GM12878 (cell line): ENCODE data around the gene WDFY3. TPM values are rescaled to one million over a fixed set of nuclear protein-coding genes. Genes with fewer than 3 reads are reported as not detected.

Source experiments
- ATAC-seq: fragments of 200-7000 bp; cut with Tn5 transposase; 3 replicates; pipeline ENCODE4 v1.9.1; 2020; ENCODE audit warnings: mild to moderate bottlenecking, moderate library complexity
- BruUV-seq: library from RNA; stranded (reverse); fragments of 400-500 nt; replicated peaks from 2 replicates; lab custom pipeline; 2021; lab: Mats Ljungman, UMichigan
- CTCF ChIA-PET: fragments of 300-600 bp; sonication (Branson Sonifier 250); formaldehyde crosslinking; extraction: SDS; loops from one replicate; lab custom pipeline; 2021; ENCODE audit warnings: inconsistent platforms; lab: Yijun Ruan, JAX
- POLR2A ChIA-PET: fragments of 350-600 bp; formaldehyde crosslinking; extraction: SDS; loops from one replicate; lab custom pipeline; 2021; ENCODE audit warnings: inconsistent platforms; lab: Charles Lee
- RAD21 ChIA-PET: fragments of 300-600 bp; sonication (Branson Sonifier 250); formaldehyde crosslinking; loops from one replicate; lab custom pipeline; 2023; ENCODE audit warnings: antibody characterized with exemption; ENCODE audit not compliant: unreplicated experiment; lab: Charles Lee
- SMC1A ChIA-PET: fragments of 300-600 bp; sonication (Branson Sonifier 250); formaldehyde crosslinking; loops from one replicate; lab custom pipeline; 2023; ENCODE audit not compliant: unreplicated experiment, uncharacterized antibody; lab: Charles Lee
- DNase-seq: peaks from one replicate; pipeline ENCODE4 v3.0.0-alpha.2; 2011; ENCODE audit warnings: low read depth, low spot score
- FAIRE-seq: peaks from 3 replicates; lab custom pipeline; 2011; peaks lifted over from hg19 to GRCh38; lab: Jason Lieb, UNC
- H2AFZ ChIP-seq: 2 replicates; pipeline ENCODE4 v1.6.0; 2011; ENCODE audit warnings: low read depth, low read length, control low read depth; ENCODE audit not compliant: control insufficient read depth
- H3K27ac ChIP-seq: 2 replicates; pipeline ENCODE4 v1.5.1; 2011; ENCODE audit warnings: control low read depth; ENCODE audit not compliant: control insufficient read depth, insufficient read depth
- H3K27me3 ChIP-seq, 2 experiments: replicated peaks in 1 of 2; 2 replicates each; pipeline versions ENCODE4 v1.6.0 to v1.6.1; 2011; ENCODE audit warnings: low read length in 1 of 2; ENCODE audit not compliant: control insufficient read depth in 2 of 2, insufficient read depth in 2 of 2
- H3K36me3 ChIP-seq, 2 experiments: 2 replicates each; pipeline ENCODE4 v1.5.1; 2011; ENCODE audit warnings: low read length in 1 of 2; ENCODE audit not compliant: control insufficient read depth in 2 of 2, insufficient read depth in 2 of 2
- H3K4me1 ChIP-seq: 2 replicates; pipeline ENCODE4 v1.6.1; 2011; ENCODE audit warnings: mild to moderate bottlenecking, low read length, moderate library complexity, mixed read lengths; ENCODE audit not compliant: control insufficient read depth, insufficient read depth
- H3K4me2 ChIP-seq: 2 replicates; pipeline ENCODE4 v1.6.0; 2011; ENCODE audit warnings: control low read depth; ENCODE audit not compliant: control insufficient read depth, insufficient read depth
- H3K4me3 ChIP-seq: fragments of 200-600 bp; sonication (generic); 2 replicates; pipeline ENCODE4 v1.5.1; 2016
- H3K79me2 ChIP-seq: 2 replicates; pipeline ENCODE4 v1.6.0; 2011; ENCODE audit warnings: low read length; ENCODE audit not compliant: control insufficient read depth, insufficient read depth
- H3K9ac ChIP-seq: 2 replicates; pipeline ENCODE4 v1.8.0; 2011; ENCODE audit warnings: low read length, control low read depth, mixed read lengths; ENCODE audit not compliant: control insufficient read depth, insufficient read depth
- H3K9me3 ChIP-seq: replicated peaks from 3 replicates; pipeline ENCODE4 v1.5.1; 2011; ENCODE audit warnings: mild to moderate bottlenecking, low read length; ENCODE audit not compliant: control insufficient read depth, insufficient read depth
- H4K20me1 ChIP-seq: 2 replicates; pipeline ENCODE4 v1.6.0; 2011; ENCODE audit not compliant: control insufficient read depth, insufficient read depth
- CEBPB ChIP-seq, 2 experiments: fragments of 150-350 bp in 1 of 2; IDR thresholded peaks; 2 replicates each; pipeline ENCODE4 v1.6.1; 2012 to 2014; ENCODE audit warnings: low read depth in 2 of 2, low read length in 2 of 2, borderline replicate concordance in 1 of 2, inconsistent platforms in 1 of 2
- CHD2 ChIP-seq: IDR thresholded peaks from 2 replicates; pipeline ENCODE4 v1.6.1; 2011; ENCODE audit warnings: low read depth, low read length, improper control_type of control experiment, borderline replicate concordance
- IRF4 ChIP-seq: IDR thresholded peaks from 2 replicates; pipeline ENCODE4 v1.6.1; 2011; ENCODE audit warnings: low read depth, low read length
- NFXL1 ChIP-seq: fragments of 450-650 bp; IDR thresholded peaks from 2 replicates; pipeline ENCODE4 v1.6.1; 2017; ENCODE audit warnings: antibody characterized with exemption, mild to moderate bottlenecking, borderline replicate concordance
- NR2F1 ChIP-seq: fragments of 450-650 bp; conservative IDR thresholded peaks from 2 replicates; pipeline ENCODE4 v1.6.1; 2017; ENCODE audit warnings: mild to moderate bottlenecking
- POLR2AphosphoS5 ChIP-seq: IDR thresholded peaks from 2 replicates; pipeline ENCODE4 v1.6.1; 2011; ENCODE audit warnings: mild to moderate bottlenecking, low read length, inconsistent platforms
- SUPT20H ChIP-seq: IDR thresholded peaks from 2 replicates; pipeline ENCODE4 v1.6.1; 2011; ENCODE audit warnings: low read depth, mild to moderate bottlenecking, low read length, moderate library complexity, borderline replicate concordance; ENCODE audit not compliant: control insufficient read depth
- WGBS: methylation state at CpG from one replicate; pipeline ENCODE4 v1.1.6; 2016; ENCODE audit warnings: low lambda C conversion rate; ENCODE audit not compliant: insufficient replicate concordance, insufficient coverage; ENCODE audit errors: missing lambda C conversion rate; 5-methylcytosine and 5-hydroxymethylcytosine counted together
- in situ Hi-C: fragments of 300-500 bp; cut with MboI; formaldehyde crosslinking; loops from 9 replicates; pipeline ENCODE4 v1.14.3; 2018; ENCODE audit warnings: mixed read lengths
- intact Hi-C: fragments of 100-400 bp; cut with micrococcal nuclease; formaldehyde crosslinking; loops from one replicate; pipeline ENCODE4 v1.14.2; 2022; ENCODE audit not compliant: unreplicated experiment
- polyA plus RNA-seq, 11 experiments: library from polyadenylated mRNA; depleted of rRNA in 4 of 11; unstranded in 6 of 11; stranded (reverse) in 5 of 11; fragments of >200 nt; fragmentation: Nextera tagmentation in 4 of 11; fragmentation: Illumina TruSeq in 1 of 11; extraction: Ambion mirVana in 4 of 11; extraction: Trizol in 1 of 11; gene quantifications; 1 replicate in 1 of 11; 2 replicates in 10 of 11; pipeline versions ENCODE4 v1.2.1 to v1.2.3, GENCODE V29; 2011 to 2016; ENCODE audit warnings: inconsistent platforms in 2 of 11, missing spikeins in 2 of 11, low read depth in 1 of 11
- total RNA-seq, 4 experiments: library from RNA; depleted of rRNA in 3 of 4; stranded (reverse); fragments of >200 nt in 3 of 4; fragmentation: Illumina TruSeq in 1 of 4; extraction: Trizol in 1 of 4; gene quantifications; 2 replicates each; pipeline versions ENCODE4 v1.2.1 to v1.2.3, GENCODE V29; 2013 to 2021
- TF ChIP-seq, protein P1 (sequence below): IDR thresholded peaks from 2 replicates; pipeline ENCODE4 v1.6.1; 2012; ENCODE audit warnings: low read depth, low read length, improper control_type of control experiment
- TF ChIP-seq, protein P2 (sequence below): IDR thresholded peaks from 2 replicates; pipeline ENCODE4 v1.6.1; 2012; ENCODE audit warnings: low read depth, low read length, improper control_type of control experiment
- TF ChIP-seq, protein P3 (sequence below): fragments of 450-650 bp; IDR thresholded peaks from 2 replicates; pipeline ENCODE4 v1.6.1; 2017; ENCODE audit warnings: antibody characterized with exemption, mild to moderate bottlenecking, moderate library complexity
- TF ChIP-seq, protein P4 (sequence below): fragments of 450-650 bp; IDR thresholded peaks from 2 replicates; pipeline ENCODE4 v1.6.1; 2016; ENCODE audit warnings: mild to moderate bottlenecking
- TF ChIP-seq, protein P5 (sequence below): fragments of 450-650 bp; IDR thresholded peaks from 2 replicates; pipeline ENCODE4 v1.6.1; 2017; ENCODE audit warnings: mild to moderate bottlenecking, moderate library complexity

Gene WDFY3
- total and polyA plus RNA-seq, 10 of the 15 experiments (the other 5 are each of a cell fraction or from before 2014, with no cell fraction given), result 0.01 to 0.23 (median 0.12) TPM; not detected in 2

DNA sequence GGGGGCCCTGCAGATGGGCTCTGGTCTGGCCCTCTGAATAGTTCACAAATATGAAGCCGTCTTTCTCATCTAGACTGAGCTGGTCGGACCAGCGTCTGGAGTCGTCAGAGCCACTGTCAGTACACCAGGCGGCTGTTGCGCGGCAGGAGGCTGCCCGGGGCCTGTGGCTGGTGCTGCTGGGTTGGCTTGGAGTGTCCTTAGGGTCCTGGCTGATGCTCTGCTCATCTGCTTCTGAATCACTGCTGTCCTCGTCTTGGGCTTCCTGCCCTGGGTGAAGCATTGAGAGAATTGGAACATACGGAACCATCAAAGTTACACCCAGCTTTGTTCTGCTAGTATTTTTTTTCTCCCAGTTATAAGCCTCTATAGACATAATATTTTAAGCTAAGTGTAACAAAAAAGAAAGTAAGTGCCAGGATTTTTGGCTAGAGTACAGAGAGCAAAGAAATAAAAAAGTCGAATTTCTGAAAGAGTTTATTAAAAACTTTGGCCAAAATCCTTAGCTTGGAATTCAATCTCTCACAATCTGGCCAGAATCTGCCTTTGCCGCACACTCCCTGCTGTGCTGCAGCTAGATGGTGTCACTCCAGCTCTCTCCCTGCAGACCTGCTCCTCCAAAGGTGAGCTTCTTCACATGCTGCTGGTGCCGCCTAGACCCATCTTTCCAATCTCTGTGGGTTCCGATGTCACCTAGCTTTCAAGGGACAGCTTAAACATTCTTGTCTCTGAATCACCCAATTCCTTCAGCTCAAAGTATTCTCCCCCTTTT, 287.3 kb downstream of the WDFY3 start:
- in situ Hi-C loops, result no loop called here
- DNase-seq, result no peak
- no peak overlapping the region for H3K4me3 ChIP-seq
- no peak for TF ChIP-seq CEBPB (IDR thresholded peaks at IDR 0.05; ENCODE audit: borderline replicate concordance in 1 of 2, low read depth in 2 of 2, low read length in 2 of 2)
- TF ChIP-seq, protein P1, sequence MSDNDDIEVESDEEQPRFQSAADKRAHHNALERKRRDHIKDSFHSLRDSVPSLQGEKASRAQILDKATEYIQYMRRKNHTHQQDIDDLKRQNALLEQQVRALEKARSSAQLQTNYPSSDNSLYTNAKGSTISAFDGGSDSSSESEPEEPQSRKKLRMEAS, result no peak
- no peak for TF ChIP-seq NR2F1
- TF ChIP-seq, protein P2, sequence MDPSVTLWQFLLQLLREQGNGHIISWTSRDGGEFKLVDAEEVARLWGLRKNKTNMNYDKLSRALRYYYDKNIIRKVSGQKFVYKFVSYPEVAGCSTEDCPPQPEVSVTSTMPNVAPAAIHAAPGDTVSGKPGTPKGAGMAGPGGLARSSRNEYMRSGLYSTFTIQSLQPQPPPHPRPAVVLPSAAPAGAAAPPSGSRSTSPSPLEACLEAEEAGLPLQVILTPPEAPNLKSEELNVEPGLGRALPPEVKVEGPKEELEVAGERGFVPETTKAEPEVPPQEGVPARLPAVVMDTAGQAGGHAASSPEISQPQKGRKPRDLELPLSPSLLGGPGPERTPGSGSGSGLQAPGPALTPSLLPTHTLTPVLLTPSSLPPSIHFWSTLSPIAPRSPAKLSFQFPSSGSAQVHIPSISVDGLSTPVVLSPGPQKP, result no peak
- no peak for TF ChIP-seq SUPT20H
- TF ChIP-seq, protein P3, sequence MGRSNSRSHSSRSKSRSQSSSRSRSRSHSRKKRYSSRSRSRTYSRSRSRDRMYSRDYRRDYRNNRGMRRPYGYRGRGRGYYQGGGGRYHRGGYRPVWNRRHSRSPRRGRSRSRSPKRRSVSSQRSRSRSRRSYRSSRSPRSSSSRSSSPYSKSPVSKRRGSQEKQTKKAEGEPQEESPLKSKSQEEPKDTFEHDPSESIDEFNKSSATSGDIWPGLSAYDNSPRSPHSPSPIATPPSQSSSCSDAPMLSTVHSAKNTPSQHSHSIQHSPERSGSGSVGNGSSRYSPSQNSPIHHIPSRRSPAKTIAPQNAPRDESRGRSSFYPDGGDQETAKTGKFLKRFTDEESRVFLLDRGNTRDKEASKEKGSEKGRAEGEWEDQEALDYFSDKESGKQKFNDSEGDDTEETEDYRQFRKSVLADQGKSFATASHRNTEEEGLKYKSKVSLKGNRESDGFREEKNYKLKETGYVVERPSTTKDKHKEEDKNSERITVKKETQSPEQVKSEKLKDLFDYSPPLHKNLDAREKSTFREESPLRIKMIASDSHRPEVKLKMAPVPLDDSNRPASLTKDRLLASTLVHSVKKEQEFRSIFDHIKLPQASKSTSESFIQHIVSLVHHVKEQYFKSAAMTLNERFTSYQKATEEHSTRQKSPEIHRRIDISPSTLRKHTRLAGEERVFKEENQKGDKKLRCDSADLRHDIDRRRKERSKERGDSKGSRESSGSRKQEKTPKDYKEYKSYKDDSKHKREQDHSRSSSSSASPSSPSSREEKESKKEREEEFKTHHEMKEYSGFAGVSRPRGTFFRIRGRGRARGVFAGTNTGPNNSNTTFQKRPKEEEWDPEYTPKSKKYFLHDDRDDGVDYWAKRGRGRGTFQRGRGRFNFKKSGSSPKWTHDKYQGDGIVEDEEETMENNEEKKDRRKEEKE, result no peak
- TF ChIP-seq NFXL1, result no peak
- TF ChIP-seq CHD2, result no peak
- TF ChIP-seq, protein P4, sequence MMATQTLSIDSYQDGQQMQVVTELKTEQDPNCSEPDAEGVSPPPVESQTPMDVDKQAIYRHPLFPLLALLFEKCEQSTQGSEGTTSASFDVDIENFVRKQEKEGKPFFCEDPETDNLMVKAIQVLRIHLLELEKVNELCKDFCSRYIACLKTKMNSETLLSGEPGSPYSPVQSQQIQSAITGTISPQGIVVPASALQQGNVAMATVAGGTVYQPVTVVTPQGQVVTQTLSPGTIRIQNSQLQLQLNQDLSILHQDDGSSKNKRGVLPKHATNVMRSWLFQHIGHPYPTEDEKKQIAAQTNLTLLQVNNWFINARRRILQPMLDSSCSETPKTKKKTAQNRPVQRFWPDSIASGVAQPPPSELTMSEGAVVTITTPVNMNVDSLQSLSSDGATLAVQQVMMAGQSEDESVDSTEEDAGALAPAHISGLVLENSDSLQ, result no peak
- TF ChIP-seq, protein P5, sequence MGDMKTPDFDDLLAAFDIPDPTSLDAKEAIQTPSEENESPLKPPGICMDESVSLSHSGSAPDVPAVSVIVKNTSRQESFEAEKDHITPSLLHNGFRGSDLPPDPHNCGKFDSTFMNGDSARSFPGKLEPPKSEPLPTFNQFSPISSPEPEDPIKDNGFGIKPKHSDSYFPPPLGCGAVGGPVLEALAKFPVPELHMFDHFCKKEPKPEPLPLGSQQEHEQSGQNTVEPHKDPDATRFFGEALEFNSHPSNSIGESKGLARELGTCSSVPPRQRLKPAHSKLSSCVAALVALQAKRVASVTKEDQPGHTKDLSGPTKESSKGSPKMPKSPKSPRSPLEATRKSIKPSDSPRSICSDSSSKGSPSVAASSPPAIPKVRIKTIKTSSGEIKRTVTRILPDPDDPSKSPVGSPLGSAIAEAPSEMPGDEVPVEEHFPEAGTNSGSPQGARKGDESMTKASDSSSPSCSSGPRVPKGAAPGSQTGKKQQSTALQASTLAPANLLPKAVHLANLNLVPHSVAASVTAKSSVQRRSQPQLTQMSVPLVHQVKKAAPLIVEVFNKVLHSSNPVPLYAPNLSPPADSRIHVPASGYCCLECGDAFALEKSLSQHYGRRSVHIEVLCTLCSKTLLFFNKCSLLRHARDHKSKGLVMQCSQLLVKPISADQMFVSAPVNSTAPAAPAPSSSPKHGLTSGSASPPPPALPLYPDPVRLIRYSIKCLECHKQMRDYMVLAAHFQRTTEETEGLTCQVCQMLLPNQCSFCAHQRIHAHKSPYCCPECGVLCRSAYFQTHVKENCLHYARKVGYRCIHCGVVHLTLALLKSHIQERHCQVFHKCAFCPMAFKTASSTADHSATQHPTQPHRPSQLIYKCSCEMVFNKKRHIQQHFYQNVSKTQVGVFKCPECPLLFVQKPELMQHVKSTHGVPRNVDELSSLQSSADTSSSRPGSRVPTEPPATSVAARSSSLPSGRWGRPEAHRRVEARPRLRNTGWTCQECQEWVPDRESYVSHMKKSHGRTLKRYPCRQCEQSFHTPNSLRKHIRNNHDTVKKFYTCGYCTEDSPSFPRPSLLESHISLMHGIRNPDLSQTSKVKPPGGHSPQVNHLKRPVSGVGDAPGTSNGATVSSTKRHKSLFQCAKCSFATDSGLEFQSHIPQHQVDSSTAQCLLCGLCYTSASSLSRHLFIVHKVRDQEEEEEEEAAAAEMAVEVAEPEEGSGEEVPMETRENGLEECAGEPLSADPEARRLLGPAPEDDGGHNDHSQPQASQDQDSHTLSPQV, result no peak
- TF ChIP-seq POLR2AphosphoS5, result no peak
- no peak for TF ChIP-seq IRF4
- TF ChIP-seq, all 136 proteins: peak for 0
- no peaks in the 10 kb centered on the region for H3K36me3 ChIP-seq
- ChIA-PET SMC1A (no interaction called here), POLR2A (no interaction called here), RAD21 (no interaction called here), CTCF (interaction anchor here (0.7 kb wide), 1 partner anchor 678 kb away, joined by 3 read pairs; no protein-coding TSS in a partner anchor)
- no peak overlapping the region for H3K4me2 ChIP-seq
- no peaks in the 10 kb centered on the region; a peak in 1 of 4 replicates for H3K27me3 ChIP-seq
- no peaks in the 10 kb centered on the region for H3K9me3 ChIP-seq
- FAIRE-seq (no peak), ATAC-seq (no peak)
- H3K79me2 ChIP-seq, result no peaks in the 10 kb centered on the region
- H3K9ac ChIP-seq, result no peak overlapping the region
- 67% methylated on average over 14 of the region's 14 CpGs for WGBS
- H4K20me1 ChIP-seq, result no peaks in the 10 kb centered on the region
- H3K27ac ChIP-seq, result no peak overlapping the region
- intact Hi-C loops, result no loop called here
- no peak overlapping the region for H2AFZ ChIP-seq
- BruUV-seq, result no TSS peak
- no peaks in the 10 kb centered on the region for H3K4me1 ChIP-seq
